Upper lobe of left lung (tissue), 6 donors: ENCODE data around the gene SERP2. TPM values are rescaled to one million over a fixed set of nuclear protein-coding genes. Genes with fewer than 3 reads are reported as not detected.

Experiments
- ATAC-seq, 2 donors: fragments of 200-7000 bp; cut with Tn5 transposase; one replicate each; pipeline ENCODE4 v1.9.1; 2022; ENCODE audit warnings: mild to moderate bottlenecking in 2 of 2, moderate library complexity in 2 of 2; ENCODE audit not compliant: low FRiP score in 2 of 2
- DNase-seq, 2 donors: peaks; one replicate each; pipeline ENCODE4 v3.0.0-alpha.2; 2019 to 2020
- H3K27ac ChIP-seq, 4 donors: fragments of 200-600 bp; sonication (generic); one replicate each; pipeline ENCODE4 v1.5.1; 2016 to 2019
- H3K27me3 ChIP-seq, 4 donors: fragments of 200-600 bp; sonication (generic); one replicate each; pipeline ENCODE4 v1.5.1; 2017 to 2019
- H3K36me3 ChIP-seq, 4 donors: fragments of 200-600 bp; sonication (generic); one replicate each; pipeline ENCODE4 v1.5.1; 2016 to 2019
- H3K4me1 ChIP-seq, 4 donors: fragments of 200-600 bp; sonication (generic); one replicate each; pipeline ENCODE4 v1.5.1; 2018 to 2019
- H3K4me3 ChIP-seq, 4 donors: fragments of 200-600 bp; sonication (generic); one replicate each; pipeline ENCODE4 v1.5.1; 2017 to 2019; ENCODE audit warnings: mild to moderate bottlenecking in 2 of 4, moderate library complexity in 1 of 4
- H3K9me3 ChIP-seq, 4 donors: fragments of 200-600 bp; sonication (generic); one replicate each; pipeline ENCODE4 v1.5.1; 2018 to 2019
- CTCF ChIP-seq, 6 experiments: fragments of 450-650 bp in 4 of 6; fragments of 200-600 bp in 2 of 6; sonication (generic) in 2 of 6; IDR thresholded peaks; one replicate each; pipeline ENCODE4 v1.5.1; 2016 to 2019; ENCODE audit warnings: antibody characterized with exemption in 6 of 6
- EP300 ChIP-seq, 4 donors: sonication (generic); formaldehyde crosslinking; IDR thresholded peaks; one replicate each; pipeline ENCODE4 v1.5.1; 2017; ENCODE audit warnings: antibody characterized with exemption in 4 of 4, control low read depth in 2 of 4
- POLR2A ChIP-seq, 4 donors: fragments of 450-650 bp; IDR thresholded peaks; one replicate each; pipeline ENCODE4 v1.5.1; 2016 to 2017; ENCODE audit warnings: antibody characterized with exemption in 4 of 4, mild to moderate bottlenecking in 2 of 4
- POLR2AphosphoS5 ChIP-seq, 2 donors: sonication (generic); formaldehyde crosslinking; IDR thresholded peaks; one replicate each; pipeline ENCODE4 v1.5.1; 2017; ENCODE audit warnings: antibody characterized with exemption in 2 of 2
- WGBS, 2 donors: methylation state at CpG; one replicate each; pipeline ENCODE4 v1.1.5; 2017 to 2018; 5-methylcytosine and 5-hydroxymethylcytosine counted together
- total RNA-seq, 6 donors: library from RNA; depleted of rRNA in 4 of 6; stranded (reverse); fragments of >200 nt in 4 of 6; gene quantifications; one replicate each; pipeline versions ENCODE4 v1.1.0 to v1.2.1, GENCODE V29; 2016 to 2021
- donor health status: DM: no; HTN: no; CAD: no; lungs with moderate emphysema.
- donor health status: DM: no; HTN: yes; CAD: no; lungs with severe emphysema.

SERP2 gene
- total RNA-seq, 6 donors from 2014 or later, result 0.89 to 27.2 (median 3.8) TPM

GRCh38 chr13:44439452-44440024, 65.9 kb downstream of the SERP2 start:
- H3K4me1 ChIP-seq, result peaks cover 8 to 10% (median 8%) of the 10 kb centered on the region in 4 donors
- no peaks in the 10 kb centered on the region for H3K27me3 ChIP-seq
- H3K4me3 ChIP-seq, result no peak overlapping the region
- H3K9me3 ChIP-seq, result no peaks in the 10 kb centered on the region
- no peak for DNase-seq
- no peak overlapping the region for H3K27ac ChIP-seq
- H3K36me3 ChIP-seq, result peaks cover 0 to 4% (median under 1%) of the 10 kb centered on the region in 4 donors
- ATAC-seq, result no peak
- no peak for TF ChIP-seq EP300 (IDR thresholded peaks at IDR 0.05)
- no peak for TF ChIP-seq POLR2A (IDR thresholded peaks at IDR 0.05)
- TF ChIP-seq CTCF (IDR thresholded peaks at IDR 0.05), result no peak
- TF ChIP-seq POLR2AphosphoS5 (IDR thresholded peaks at IDR 0.05), result no peak
- WGBS, 2 donors, result 45 to 57% methylated on average over 4 of the region's 4 CpGs

DNA sequence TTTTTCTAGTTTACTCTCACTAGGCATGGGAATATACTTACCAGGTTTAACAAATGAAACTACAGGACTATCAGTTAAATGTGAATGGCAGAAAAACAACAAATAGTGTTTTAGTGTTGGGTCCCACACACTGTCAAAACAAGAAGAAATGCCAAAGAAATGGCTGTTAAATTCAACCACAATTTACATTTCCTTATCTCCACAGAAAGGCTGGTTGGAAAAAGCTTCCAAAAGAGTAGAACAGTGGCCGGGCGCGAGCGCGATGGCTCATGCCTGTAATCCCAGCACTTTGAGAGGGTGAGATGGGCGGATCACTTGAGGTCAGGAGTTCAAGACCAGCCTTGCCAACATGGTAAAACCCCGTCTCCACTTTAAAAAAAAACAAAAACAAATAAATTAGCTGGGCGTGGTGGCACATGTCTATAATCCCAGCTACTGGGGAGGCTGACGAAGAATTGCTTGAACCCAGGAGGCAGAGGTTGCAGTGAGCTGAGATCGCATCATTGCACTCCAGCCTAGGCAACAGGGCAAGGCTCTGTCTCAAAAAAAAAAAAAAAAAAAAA, 66.5 kb downstream of the SERP2 start:
- no peaks in the 10 kb centered on the region for H3K27me3 ChIP-seq
- H3K36me3 ChIP-seq, result no peaks in the 10 kb centered on the region
- DNase-seq, result peak in 1 of 2 donors; percentile 42
- TF ChIP-seq POLR2A (IDR thresholded peaks at IDR 0.05) (no peak), EP300 (IDR thresholded peaks at IDR 0.05) (no peak), CTCF (IDR thresholded peaks at IDR 0.05) (no peak), POLR2AphosphoS5 (IDR thresholded peaks at IDR 0.05) (no peak)
- H3K9me3 ChIP-seq, result no peaks in the 10 kb centered on the region
- peaks cover 5 to 8% (median 7%) of the 10 kb centered on the region in 4 donors for H3K4me1 ChIP-seq
- no peak overlapping the region for H3K27ac ChIP-seq
- ATAC-seq, result no peak
- no peak overlapping the region for H3K4me3 ChIP-seq
- WGBS, 2 donors, result 80 to 82% methylated on average over 10 of the region's 10 CpGs

Other genes starting within 250 kb of the SERP2 start
- 100 to 1,000 TPM in 4 of 6 donors, 10 to 100 TPM in 2; 66.0 to 158 (median 115) TPM for gene TSC22D1, start 202.5 kb downstream of the SERP2 start, total RNA-seq